Measurements from ENCODE around the gene FLNC.

FLNC gene

GRCh38 chr7:128805225-128805624, 25.0 kb upstream of the FLNC start:
- FAIRE-seq, result no peak

GRCh38 chr7:128807191-128807590, 23.0 kb upstream of the FLNC start:
- FAIRE-seq, result no peak

- no peak for FAIRE-seq
Measured at GRCh38 chr7:128809363-128809762, 20.8 kb upstream of the FLNC start.

GRCh38 chr7:128810473-128810872, 19.7 kb upstream of the FLNC start:
- no peak for FAIRE-seq

- FAIRE-seq, result no peak
Measured at GRCh38 chr7:128810997-128811396, 19.2 kb upstream of the FLNC start.

- FAIRE-seq, result no peak
Measured at GRCh38 chr7:128811631-128812430, 18.4 kb upstream of the FLNC start.

- no peak for FAIRE-seq
Measured at GRCh38 chr7:128812514-128813168, 17.6 kb upstream of the FLNC start.

- no peak for FAIRE-seq
Measured at GRCh38 chr7:128814499-128814898, 15.7 kb upstream of the FLNC start.

- FAIRE-seq, result no peak
Measured at GRCh38 chr7:128815289-128815942, 14.8 kb upstream of the FLNC start.

GRCh38 chr7:128818694-128819093, 11.5 kb upstream of the FLNC start:
- no peak for FAIRE-seq

- FAIRE-seq, result no peak
Measured at GRCh38 chr7:128821724-128822123, 8.5 kb upstream of the FLNC start.

- no peak for FAIRE-seq
Measured at GRCh38 chr7:128826512-128826911, 3.7 kb upstream of the FLNC start.

- no peak for FAIRE-seq
Measured at GRCh38 chr7:128826916-128827247, 3.3 kb upstream of the FLNC start.

GRCh38 chr7:128827248-128827958, 2.8 kb upstream of the FLNC start:
- FAIRE-seq, result no peak

GRCh38 chr7:128827971-128828711, 2.1 kb upstream of the FLNC start:
- no peak for FAIRE-seq

GRCh38 chr7:128829391-128830166, 627 bp upstream of the FLNC start:
- FAIRE-seq, result no peak

GRCh38 chr7:128831178-128831993, 1.2 kb downstream of the FLNC start:
- FAIRE-seq, result no peak

GRCh38 chr7:128831994-128832879, 2.0 kb downstream of the FLNC start:
- no peak for FAIRE-seq

- no peak for FAIRE-seq
Measured at GRCh38 chr7:128832880-128833147, 2.6 kb downstream of the FLNC start.

Measured in endometrium (tissue), 2 donors.